ENCODE results near the gene TMEM132E.

DNA sequence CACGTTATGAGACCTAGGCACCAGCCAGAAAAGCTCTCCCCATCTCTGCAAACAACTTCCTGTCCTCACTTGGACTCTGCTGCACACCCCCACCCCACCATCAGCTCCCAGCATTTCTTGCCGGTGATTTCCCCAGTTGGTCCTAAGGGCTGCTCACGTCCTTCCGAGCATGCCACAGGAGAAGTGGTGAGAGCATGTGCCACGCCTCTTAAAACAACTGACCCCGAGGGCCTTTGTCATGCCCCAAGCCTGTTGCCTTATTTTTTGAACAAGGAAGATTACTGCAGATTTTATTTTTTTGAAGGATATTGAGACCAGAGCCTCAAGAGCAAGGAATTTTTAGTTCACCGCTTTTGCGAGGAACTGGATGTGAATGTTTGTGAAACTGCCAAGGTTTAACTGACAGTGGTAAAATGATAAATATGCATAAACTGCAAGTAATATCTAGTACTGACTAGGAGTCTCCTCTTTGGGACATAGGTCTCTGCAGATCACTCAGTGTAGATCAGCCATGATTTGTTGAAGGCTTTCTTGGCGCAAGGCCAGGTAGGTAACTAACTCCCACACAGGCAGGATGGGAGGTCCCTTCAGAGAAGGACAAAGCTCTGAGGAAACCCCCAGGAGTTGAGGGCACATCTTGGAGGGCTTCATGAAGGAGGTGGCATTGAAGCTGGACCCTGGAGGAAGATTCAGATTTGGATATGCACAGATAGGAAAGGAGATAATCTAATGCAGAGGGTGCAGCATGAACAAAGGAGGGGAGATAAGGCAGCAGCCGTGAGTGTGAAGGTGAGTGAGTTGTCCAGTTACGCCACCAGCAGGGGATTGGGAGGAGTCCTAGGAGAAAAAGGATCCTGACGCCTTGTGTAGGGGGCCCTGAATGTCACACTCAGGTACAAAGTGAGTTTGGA, 44.7 kb downstream of the TMEM132E start:
- no peak for TF ChIP-seq FOXM1 (IDR thresholded peaks at IDR 0.05; ENCODE audit: borderline replicate concordance)
- no peak for TF ChIP-seq SP1 (IDR thresholded peaks at IDR 0.05)
- no peak for TF ChIP-seq L3MBTL2 (conservative IDR thresholded peaks at IDR 0.05)
- no peak for TF ChIP-seq TARDBP (IDR thresholded peaks at IDR 0.05)
- no peak for TF ChIP-seq ELF4 (IDR thresholded peaks at IDR 0.05)
- no peak for TF ChIP-seq BHLHE40 (IDR thresholded peaks at IDR 0.05; ENCODE audit: borderline replicate concordance)
- TF ChIP-seq CTBP1 (IDR thresholded peaks at IDR 0.05; ENCODE audit: borderline replicate concordance): no peak
- no peak for TF ChIP-seq FOXK2 (IDR thresholded peaks at IDR 0.05)
- TF ChIP-seq NFRKB (IDR thresholded peaks at IDR 0.05): no peak
- TF ChIP-seq LEF1 (IDR thresholded peaks at IDR 0.05; ENCODE audit: borderline replicate concordance): no peak
